ENCODE measurements around the gene EFEMP2. TPM values are rescaled to one million over a fixed set of nuclear protein-coding genes. Genes with fewer than 3 reads are reported as not detected.
"Not testable (repeated sequence)": the region's sequence is repeated elsewhere in the genome, so short reads cannot be mapped to it uniquely, and the experiment has no call there.

EFEMP2 gene
- total RNA-seq, 2 donors from 2014 or later: 9.6 to 22.5 TPM

DNA sequence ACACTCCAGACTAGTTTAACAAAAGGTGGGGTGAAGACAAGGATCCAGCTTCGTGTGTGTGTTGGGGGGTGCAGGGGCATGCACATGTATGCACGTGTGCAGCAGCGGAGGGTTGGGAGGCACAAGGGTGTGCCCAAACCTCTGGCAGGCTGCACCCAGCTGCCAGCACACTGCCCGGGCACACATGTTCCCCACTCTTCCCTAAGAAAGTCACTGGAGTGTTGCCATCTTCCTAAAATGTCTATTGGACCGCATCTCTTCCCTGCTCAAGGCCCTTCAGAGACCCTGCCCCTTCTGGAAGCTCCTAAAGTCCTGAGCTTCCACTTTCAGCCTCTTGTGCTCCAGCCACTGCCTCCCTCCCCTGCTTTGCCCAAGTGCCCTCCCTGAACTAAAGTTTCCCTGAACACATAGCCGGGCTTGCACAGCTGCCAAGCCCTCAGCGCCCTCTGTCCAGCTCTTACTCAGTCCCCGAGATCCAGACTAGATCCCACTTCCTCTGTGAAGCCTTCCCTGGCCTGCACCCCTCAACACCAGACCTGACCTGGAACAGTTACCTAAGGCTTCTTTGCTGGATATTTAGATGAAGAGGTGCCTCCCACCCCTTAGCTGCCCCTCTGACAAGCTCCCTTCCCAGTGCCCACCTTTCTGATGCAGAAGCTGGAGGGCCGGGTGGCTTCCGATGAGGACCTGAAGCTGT is 20.6 kb downstream of the EFEMP2 start:
- peaks cover 16% of the 10 kb centered on the region for H3K36me3 ChIP-seq
- peak overlapping the region in 1 of 2 donors; percentile 82 for H3K9ac ChIP-seq (ENCODE audit: low read depth in 2 of 2, low read length in 2 of 2)
- H3K4me1 ChIP-seq: peaks cover 31% of the 10 kb centered on the region
- no peaks in the 10 kb centered on the region for H3K27me3 ChIP-seq
- DNase-seq: no peak
- no peak overlapping the region for H3K4me3 ChIP-seq
- no peaks in the 10 kb centered on the region for H3K9me3 ChIP-seq
- intact Hi-C loops (cut with DNase I): no loop called here
- H3K27ac ChIP-seq: peak overlapping the region; percentile 100
- no peak for TF ChIP-seq CTCF (IDR thresholded peaks at IDR 0.05)

GRCh38 chr11:65851083-65851579 is 21.5 kb downstream of the EFEMP2 start:
- Histone ChIP-seq H3K27me3 (no peaks in the 10 kb centered on the region), H3K9ac (ENCODE audit: low read depth in 2 of 2, low read length in 2 of 2) (no peak overlapping the region), H3K36me3 (peaks cover 16% of the 10 kb centered on the region), H3K9me3 (no peaks in the 10 kb centered on the region), H3K4me1 (peaks cover 29% of the 10 kb centered on the region), H3K4me3 (no peak overlapping the region), H3K27ac (no peak overlapping the region)
- peak; percentile 55 for DNase-seq
- peak; percentile 34 for TF ChIP-seq CTCF (IDR thresholded peaks at IDR 0.05)
- intact Hi-C loops (cut with DNase I): no loop called here

GRCh38 chr11:65850217-65851082 is 22.1 kb downstream of the EFEMP2 start:
- H3K9ac ChIP-seq (ENCODE audit: low read depth in 2 of 2, low read length in 2 of 2): no peak overlapping the region
- no peak overlapping the region for H3K27ac ChIP-seq
- H3K27me3 ChIP-seq: no peaks in the 10 kb centered on the region
- intact Hi-C loops (cut with DNase I): no loop called here
- H3K36me3 ChIP-seq: peaks cover 12% of the 10 kb centered on the region
- DNase-seq: peak; percentile 22
- no peak for TF ChIP-seq CTCF (IDR thresholded peaks at IDR 0.05)
- no peaks in the 10 kb centered on the region for H3K9me3 ChIP-seq
- peaks cover 22% of the 10 kb centered on the region for H3K4me1 ChIP-seq
- H3K4me3 ChIP-seq: no peak overlapping the region

GRCh38 chr11:65849771-65850216 is 22.8 kb downstream of the EFEMP2 start:
- DNase-seq: peak; percentile 20
- peaks cover 5% of the 10 kb centered on the region for H3K36me3 ChIP-seq
- intact Hi-C loops (cut with DNase I): no loop called here
- H3K9ac ChIP-seq (ENCODE audit: low read depth in 2 of 2, low read length in 2 of 2): no peak overlapping the region
- TF ChIP-seq CTCF (IDR thresholded peaks at IDR 0.05): no peak
- H3K4me3 ChIP-seq: no peak overlapping the region
- H3K4me1 ChIP-seq: peaks cover 16% of the 10 kb centered on the region
- H3K27ac ChIP-seq: no peak overlapping the region
- no peaks in the 10 kb centered on the region for H3K27me3 ChIP-seq
- no peaks in the 10 kb centered on the region for H3K9me3 ChIP-seq

DNA sequence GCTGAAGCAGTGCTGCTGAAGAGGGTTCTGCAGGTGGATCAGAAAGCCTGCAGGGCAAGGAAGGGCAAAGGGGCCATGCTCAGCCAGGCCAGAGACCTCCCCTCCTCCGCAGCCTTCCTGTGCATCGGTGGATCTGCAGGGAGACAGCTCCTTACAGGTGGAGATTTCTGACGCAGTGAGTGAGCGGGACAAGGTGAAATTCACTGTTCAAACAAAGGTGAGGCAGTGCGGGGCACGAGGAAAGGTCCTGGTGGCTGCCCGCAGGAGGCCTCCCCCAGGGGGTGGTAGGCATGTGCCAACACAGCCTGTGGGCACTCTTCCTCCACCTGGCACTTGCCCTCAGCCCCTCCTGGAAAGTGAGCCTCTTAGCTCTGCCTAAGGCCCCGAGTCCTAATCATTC is 23.2 kb downstream of the EFEMP2 start:
- intact Hi-C loops (cut with DNase I): no loop called here
- Histone ChIP-seq H3K9me3 (no peaks in the 10 kb centered on the region), H3K4me1 (peaks cover 12% of the 10 kb centered on the region), H3K9ac (ENCODE audit: low read depth in 2 of 2, low read length in 2 of 2) (no peak overlapping the region), H3K27ac (no peak overlapping the region), H3K4me3 (no peak overlapping the region), H3K36me3 (peaks cover 5% of the 10 kb centered on the region), H3K27me3 (no peaks in the 10 kb centered on the region)
- no peak for DNase-seq
- no peak for TF ChIP-seq CTCF (IDR thresholded peaks at IDR 0.05)

GRCh38 chr11:65848693-65849092 is 23.9 kb downstream of the EFEMP2 start:
- DNase-seq; H3K36me3 ChIP-seq; H3K4me3 ChIP-seq; H3K9ac ChIP-seq (ENCODE audit: low read depth in 2 of 2, low read length in 2 of 2); H3K27ac ChIP-seq; H3K27me3 ChIP-seq; intact Hi-C loops (cut with DNase I); H3K9me3 ChIP-seq: not testable (repeated sequence)
- H3K4me1 ChIP-seq: peaks cover 12% of the 10 kb centered on the region
